HG03097 (cell line): ENCODE measurements around the gene ADAMTS6.

Experiments
- ATAC-seq: cut with Tn5 transposase; IDR thresholded peaks from one replicate; pipeline ENCODE4 v1.9.1; 2021; ENCODE audit not compliant: unreplicated experiment, low FRiP score

ADAMTS6 gene

DNA sequence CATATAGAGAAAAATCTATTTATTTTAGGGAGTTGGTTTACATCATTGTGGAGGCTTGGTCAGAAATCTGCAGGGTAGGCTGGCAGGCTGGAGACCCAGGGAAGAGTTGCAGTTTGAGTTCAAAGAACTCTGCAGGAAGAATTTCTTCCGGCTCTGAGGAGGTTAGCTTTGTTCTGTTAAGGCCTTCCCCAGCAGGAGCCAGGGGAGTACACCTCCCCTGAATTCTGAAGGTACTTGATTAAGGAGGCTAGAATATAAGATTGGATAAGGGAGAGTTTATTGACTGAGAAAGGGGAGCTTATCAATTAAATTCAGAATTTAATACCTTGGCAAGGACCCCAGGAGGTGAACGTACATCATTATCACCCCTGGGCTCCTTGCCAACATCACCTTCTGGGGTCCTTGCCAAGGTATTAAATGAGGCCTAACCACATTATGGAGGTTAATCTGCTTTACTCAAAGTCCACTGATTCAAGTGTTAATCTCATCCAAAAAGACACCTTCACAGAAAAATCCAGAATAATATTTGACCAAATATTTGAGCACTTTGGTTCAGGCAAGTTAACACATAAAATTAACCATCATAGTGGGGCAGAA is 361.3 kb downstream of the ADAMTS6 start:
- ATAC-seq = no peak

DNA sequence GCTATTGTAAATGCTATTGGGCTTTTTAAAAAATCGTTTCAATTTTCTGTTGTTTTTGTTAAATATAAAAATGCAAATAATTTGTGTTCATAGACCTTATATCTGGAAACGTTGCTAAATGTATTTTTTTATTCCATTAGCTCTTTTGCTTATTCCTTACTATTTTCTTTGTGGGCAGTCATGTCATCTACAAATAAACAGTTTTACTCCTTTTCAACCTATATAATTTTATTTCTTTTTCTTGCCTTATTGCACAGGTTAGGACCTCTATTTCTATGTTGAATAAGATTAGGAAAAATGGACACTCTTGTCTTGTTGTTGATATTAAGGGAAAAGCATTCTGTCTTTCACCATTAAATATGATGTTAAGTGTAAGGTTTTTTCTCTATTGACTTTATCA is 364.2 kb downstream of the ADAMTS6 start:
- no peak for ATAC-seq

DNA sequence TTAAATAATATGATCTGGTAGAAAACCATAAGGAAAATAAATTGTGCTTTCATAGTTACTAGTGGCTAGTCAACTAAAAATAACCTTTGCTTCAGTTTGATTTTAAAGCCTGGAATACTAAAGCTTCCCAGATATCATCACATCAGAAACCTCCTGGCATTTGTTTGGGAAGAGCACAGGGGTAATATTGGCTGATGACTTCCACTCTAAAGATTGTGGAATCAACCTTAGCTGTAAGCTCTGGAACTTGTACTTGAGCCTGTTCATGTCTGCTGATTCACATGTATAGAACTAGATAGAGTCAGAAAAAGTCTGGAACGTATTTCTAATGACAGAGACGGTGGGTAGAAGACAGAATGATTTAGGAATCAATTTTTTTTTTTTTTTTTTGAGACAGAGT is 367.9 kb downstream of the ADAMTS6 start:
- no peak for ATAC-seq

DNA sequence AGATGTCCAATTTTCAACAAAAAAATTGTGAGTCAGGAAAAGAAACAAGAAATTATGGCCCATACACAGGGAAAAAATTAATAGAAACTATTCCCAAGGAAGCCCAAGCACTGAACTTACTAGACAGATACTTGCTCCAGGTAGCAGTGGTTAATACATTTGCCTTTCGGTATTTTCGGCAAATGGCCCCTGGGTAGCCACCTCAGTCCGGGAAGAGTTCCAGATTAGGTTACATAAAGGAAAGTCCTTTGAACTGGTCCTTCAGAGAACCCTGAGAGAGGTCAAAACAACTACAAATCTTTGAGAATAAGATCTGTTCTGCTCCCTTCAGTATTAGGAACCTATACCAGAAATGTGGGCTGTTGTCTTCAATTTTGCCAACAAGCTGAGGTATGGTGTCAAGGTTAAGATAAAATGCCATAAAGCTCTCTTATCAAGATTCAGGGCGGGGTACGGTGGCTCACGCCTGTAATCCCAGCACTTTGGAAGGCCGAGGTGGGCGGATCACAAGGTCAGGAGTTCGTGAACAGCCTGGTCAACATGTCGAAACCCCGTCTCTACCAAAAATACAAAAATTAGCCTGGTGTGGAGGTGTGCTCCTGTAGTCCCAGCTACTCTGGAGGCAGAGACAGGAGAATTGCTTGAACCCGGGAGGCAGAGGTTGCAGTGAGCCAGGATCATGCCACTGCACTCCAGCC is 369.6 kb downstream of the ADAMTS6 start:
- no peak for ATAC-seq

DNA sequence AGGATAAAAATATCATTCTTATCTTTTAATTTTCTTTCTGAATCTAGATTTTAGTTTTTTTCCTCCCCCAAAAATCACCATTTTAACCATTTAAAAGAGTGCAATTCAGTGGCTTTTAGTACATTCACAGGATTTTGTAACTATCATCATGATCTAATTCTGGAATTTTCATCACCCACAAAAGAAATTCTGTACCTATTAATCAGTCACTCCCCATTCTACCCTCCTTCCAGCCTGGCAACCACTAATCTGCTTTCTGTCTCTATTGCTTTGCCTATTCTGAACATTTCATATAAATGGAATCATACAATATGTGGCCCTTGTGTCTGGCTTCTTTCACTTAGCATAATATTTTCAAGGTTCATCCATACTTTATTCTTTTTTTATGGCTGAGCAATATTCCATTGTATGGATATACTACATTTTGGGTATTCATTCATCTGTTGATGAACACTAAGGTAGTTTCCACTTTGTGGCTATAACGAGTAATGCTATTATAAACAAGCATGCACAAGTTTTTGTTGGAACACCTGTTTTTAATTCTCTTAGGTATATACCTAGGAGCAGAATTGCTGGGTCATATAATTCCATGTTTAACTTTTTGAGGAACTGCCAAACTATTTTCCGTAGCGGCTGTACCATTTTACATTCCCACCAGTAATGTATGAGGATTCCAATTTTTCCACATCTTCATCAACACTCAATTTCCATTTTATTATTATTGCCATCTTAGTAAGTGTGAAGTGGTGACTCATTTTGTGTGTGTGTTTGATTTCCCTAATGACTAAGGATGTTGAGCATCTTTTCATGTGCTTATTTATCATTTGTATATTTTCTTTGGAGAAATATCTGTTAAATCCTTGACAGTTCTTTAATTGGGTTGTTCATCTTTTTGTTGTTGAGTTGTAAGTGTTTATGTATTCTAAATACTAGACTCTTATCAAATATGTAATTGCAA is 372.7 kb downstream of the ADAMTS6 start:
- ATAC-seq = no peak

DNA sequence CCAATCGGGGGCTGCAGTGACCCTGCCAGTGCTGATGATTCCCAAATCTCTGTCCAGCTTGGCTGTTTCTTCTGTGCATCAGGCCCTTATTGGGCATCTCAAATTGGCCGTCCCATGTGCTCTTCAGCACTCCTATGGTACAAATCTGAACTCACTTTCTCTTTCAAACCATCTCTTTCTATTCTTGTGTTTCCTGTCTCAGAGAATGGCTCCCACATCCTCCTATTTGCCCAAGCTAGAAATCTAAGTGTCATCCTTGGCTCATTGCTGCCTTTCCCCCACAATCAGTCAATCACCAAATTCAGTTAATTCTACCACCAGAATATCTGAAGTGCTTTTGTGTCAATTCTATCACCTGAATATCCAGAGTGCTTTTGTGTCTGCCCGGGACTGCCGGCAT is 376.4 kb downstream of the ADAMTS6 start:
- peak; percentile 47 for ATAC-seq

DNA sequence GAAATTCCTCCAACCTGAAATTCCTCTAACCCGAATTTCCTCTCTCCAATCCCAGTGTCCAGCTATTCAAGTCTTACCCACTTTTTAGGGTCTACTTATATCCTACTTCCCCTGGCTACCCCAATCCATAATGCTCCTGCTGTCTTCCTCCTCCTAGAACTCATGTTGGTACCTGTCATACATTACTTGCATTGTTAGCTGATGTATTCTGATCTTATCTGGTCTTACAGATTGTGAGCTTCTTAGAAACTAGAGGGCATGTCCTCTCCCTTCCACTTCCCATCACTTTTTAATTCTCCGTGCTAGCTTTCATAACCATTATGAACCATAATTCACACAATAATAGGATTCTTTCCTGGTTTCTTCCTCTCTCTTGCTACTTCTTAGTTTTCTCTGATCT is 376.9 kb downstream of the ADAMTS6 start:
- no peak for ATAC-seq

DNA sequence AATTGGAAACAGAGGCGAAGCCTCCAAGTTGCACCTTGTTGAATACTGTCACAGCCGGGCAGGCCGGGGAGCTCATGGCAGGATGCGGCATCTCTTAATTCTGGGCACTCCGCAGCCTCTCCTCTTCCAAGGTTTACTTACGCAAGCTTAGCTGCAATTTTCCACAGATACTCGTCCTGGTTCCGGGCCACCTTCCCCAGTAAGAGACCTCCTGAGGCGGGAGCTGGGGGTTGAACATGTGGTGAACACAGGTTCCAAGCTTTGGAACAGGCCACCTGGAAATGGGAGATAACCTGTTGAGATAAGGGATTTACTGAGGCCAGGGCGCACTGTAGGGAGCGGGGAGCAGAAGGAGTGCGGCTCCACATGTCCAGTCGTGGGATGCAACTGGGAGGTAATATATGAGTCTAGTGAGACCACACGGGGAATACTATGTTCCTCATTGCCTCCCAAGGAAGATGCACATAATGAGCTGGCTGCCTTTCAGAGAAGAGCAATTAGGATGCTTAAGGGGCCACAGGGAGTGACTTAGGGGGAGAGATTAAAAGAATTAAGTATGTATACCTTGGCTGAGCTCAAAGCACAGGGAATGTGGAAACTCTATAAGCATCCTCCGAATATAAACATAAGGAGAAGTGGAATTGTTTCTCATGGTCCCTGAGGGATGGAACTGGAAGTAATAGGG is 377.8 kb downstream of the ADAMTS6 start:
- ATAC-seq = no peak

DNA sequence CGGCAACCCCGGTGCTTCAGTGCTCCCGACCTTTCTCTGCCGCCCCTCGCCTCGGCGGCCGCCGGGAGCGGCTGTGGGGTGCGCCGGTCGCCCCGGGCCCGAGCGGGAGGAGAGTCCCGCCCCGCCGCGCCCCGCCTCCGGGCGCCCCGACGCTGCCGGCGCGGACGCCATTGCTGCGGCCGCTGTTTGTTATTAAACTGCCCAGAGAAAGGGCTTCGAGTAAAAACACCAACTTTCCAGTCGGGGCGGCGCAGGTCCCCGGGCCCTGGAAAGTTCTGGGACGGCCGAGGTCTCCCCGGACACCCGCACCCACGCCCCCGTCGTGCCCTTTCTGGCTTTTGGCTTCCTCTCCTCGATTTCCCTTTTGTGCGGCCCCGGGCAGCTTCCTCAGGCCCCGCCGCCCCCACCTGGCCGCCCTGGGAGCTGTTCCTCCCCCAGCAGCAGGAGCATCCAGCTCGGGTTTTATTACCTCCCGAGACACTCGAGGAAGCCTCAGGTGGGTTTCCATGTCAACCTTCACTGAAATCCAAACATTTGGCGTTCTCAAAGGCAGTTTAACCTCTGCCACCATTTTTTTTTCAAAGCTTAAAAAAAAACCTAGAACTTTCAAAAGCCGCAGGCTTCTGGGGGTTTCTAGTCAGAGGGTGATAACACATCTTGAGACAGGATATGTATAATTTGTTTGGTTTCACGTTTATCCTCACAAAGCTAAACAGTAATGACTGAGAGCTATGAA is 378.6 kb downstream of the ADAMTS6 start:
- ATAC-seq = peak; percentile 47

DNA sequence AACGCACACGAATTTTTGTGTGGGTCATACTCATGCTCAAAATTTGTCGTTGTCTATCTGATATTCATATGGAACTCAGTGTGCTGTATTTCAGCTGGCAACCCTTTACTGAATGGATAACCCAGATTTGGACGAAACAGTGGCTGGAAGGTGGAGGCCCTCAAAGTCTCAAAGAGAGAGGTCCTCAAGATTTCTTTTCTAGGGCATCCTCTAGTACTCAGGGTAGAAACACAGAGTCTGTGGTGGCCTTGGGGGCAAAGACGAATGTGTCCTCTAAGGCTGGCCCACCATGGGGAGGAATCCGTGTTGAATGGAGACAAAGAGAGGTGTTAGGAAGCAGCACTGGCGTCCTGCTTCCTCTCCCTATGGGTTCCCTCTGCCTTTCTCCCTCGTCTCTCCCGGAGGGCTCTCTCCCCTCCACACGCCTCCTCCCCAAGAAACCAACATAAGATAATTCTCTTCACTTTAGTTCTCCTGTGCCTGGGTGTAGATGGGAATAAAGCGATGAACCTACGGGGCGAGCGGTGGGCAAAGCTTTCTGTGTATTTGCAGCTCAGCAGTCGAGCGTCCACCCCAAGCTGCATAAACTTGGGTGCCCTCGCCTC is 379.2 kb downstream of the ADAMTS6 start:
- no peak for ATAC-seq

DNA sequence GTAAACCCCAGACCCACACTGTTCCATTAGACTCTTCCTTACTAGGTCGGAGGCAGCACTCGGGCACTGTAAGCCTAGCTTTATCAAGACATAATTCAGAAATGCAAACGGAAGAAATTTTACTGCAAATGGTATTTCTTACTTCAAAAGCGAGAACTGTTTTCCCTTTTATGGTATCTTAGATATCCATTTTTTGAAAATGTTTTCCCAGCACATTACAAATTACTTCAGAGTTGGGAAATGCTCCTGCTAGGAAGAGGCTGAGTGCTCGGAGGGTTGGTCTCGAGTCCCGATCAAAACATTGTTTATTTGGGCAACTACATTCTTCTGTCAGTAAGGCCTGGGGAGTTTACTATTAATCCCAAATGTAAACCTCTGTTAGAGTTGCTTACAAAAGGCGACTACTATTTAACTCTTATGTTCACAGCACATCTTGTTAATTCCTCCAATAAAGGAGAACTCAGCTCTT is 380.1 kb downstream of the ADAMTS6 start:
- no peak for ATAC-seq

DNA sequence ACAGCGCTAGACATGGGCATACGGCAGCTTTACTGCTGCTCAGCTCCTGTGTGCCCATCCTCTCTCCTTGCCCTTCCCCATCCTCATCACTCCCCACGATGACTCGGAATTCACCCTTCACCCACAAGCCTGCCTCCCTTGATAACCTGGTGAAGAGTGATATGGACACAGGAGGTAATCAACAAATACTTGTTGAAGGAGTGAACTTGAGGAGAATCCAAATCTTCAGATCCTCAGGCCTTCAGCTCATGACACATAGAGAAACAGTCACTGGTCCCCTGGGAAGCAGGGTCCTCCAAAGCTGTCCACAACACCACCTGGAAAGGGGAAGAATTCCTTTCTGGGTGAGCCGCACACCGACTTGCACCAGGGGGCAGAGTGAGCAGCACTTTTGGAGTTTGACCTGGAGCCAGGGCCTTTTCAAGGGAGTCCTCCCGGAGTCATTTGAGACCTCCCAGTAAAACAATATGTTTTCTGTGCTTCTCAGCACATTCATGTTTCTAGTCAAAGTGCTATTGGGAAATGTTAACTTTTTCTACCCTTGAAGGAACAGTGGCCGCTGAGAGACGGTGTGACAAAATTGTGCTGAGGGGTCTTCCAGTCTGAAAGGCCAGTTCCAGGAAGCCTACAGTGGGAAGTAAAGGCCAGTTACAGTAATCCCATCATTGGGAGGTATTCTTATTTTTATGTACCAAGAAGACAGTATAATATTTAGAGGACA is 380.6 kb downstream of the ADAMTS6 start:
- no peak for ATAC-seq
